ENCODE measurements around the gene SERPINB2.

SERPINB2 gene

GRCh38 chr18:63887424-63887823, at the start of gene SERPINB2:
TSS of gene SERPINB2 (plus strand) at chr18:63887705. CDS start at chr18:63891445, 3,740 bp downstream.
- no peaks in the 10 kb centered on the region for H3K9me3 ChIP-seq (ENCODE audit: control insufficient read depth, insufficient read depth, low read depth, low read length)
- no peaks in the 10 kb centered on the region for H3K27me3 ChIP-seq (ENCODE audit: control insufficient read depth, insufficient read depth, low read length)
- H3K27ac ChIP-seq (ENCODE audit: low read depth, low read length) = no peak within 1 kb of the TSS
- no peaks in the 10 kb centered on the region for H3K36me3 ChIP-seq (ENCODE audit: control insufficient read depth, insufficient read depth, low read length)
- H3K4me3 ChIP-seq (ENCODE audit: low read depth, low read length) = no peak within 1 kb of the TSS
- no peaks in the 10 kb centered on the region for H3K4me1 ChIP-seq (ENCODE audit: control insufficient read depth, insufficient read depth, low read length)
- no peak within 1 kb of the TSS for H3K9ac ChIP-seq (ENCODE audit: low read length)

GRCh38 chr18:63843008-63843407, 44.5 kb upstream of the SERPINB2 start:
- Histone ChIP-seq H3K4me3 (ENCODE audit: low read depth, low read length) (no peak overlapping the region), H3K4me1 (ENCODE audit: control insufficient read depth, insufficient read depth, low read length) (no peaks in the 10 kb centered on the region), H3K27ac (ENCODE audit: low read depth, low read length) (no peak overlapping the region), H3K36me3 (ENCODE audit: control insufficient read depth, insufficient read depth, low read length) (no peaks in the 10 kb centered on the region), H3K9me3 (ENCODE audit: control insufficient read depth, insufficient read depth, low read depth, low read length) (no peaks in the 10 kb centered on the region), H3K9ac (ENCODE audit: low read length) (no peak overlapping the region), H3K27me3 (ENCODE audit: control insufficient read depth, insufficient read depth, low read length) (no peaks in the 10 kb centered on the region)

DNA sequence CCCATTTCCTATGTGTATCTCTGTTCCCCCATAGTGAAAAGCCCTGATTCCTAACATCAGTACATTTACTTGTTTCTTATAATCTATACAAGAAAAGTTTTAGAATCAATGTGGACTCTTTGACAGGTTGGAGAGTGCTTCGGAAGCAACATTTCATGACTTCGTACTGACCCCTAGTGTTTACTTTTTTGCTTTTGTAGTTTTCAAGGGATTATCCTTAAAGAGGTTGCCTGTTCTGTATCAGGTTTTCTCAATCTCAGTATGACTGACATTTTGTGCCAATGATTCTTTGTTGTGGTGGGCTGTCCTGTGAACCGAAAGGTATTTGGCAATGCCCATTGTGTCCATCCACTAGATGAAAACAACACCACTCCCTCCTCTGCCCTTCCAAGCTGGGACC, 43.3 kb upstream of the SERPINB2 start:
- no peaks in the 10 kb centered on the region for H3K4me1 ChIP-seq (ENCODE audit: control insufficient read depth, insufficient read depth, low read length)
- H3K27me3 ChIP-seq (ENCODE audit: control insufficient read depth, insufficient read depth, low read length) = no peaks in the 10 kb centered on the region
- no peaks in the 10 kb centered on the region for H3K36me3 ChIP-seq (ENCODE audit: control insufficient read depth, insufficient read depth, low read length)
- no peaks in the 10 kb centered on the region for H3K9me3 ChIP-seq (ENCODE audit: control insufficient read depth, insufficient read depth, low read depth, low read length)
- no peak overlapping the region for H3K4me3 ChIP-seq (ENCODE audit: low read depth, low read length)
- no peak overlapping the region for H3K27ac ChIP-seq (ENCODE audit: low read depth, low read length)
- no peak overlapping the region for H3K9ac ChIP-seq (ENCODE audit: low read length)

DNA sequence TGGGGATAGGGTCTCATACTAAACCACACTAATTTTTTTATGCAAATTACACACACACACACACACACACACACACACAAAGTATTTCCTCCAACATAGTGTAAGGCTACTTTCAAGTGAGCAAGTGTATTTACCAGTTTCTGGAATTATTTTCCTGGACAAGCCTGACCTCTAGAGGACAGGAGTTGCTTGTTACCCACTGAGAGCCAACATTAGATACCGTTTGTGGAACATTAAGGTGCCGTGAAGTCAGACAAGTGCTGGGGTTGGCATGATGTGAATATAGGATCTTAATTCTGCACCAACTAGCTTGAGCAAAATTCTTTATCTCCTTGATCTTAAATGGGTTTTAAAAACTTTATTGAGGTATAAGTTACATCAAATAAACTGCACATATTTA, 39.3 kb upstream of the SERPINB2 start:
- H3K9ac ChIP-seq (ENCODE audit: low read length) = no peak overlapping the region
- H3K27ac ChIP-seq (ENCODE audit: low read depth, low read length) = no peak overlapping the region
- H3K4me1 ChIP-seq (ENCODE audit: control insufficient read depth, insufficient read depth, low read length) = no peaks in the 10 kb centered on the region
- H3K9me3 ChIP-seq (ENCODE audit: control insufficient read depth, insufficient read depth, low read depth, low read length) = no peaks in the 10 kb centered on the region
- no peaks in the 10 kb centered on the region for H3K36me3 ChIP-seq (ENCODE audit: control insufficient read depth, insufficient read depth, low read length)
- H3K27me3 ChIP-seq (ENCODE audit: control insufficient read depth, insufficient read depth, low read length) = no peaks in the 10 kb centered on the region
- no peak overlapping the region for H3K4me3 ChIP-seq (ENCODE audit: low read depth, low read length)

- H3K27ac ChIP-seq (ENCODE audit: low read depth, low read length) = no peak overlapping the region
- H3K9me3 ChIP-seq (ENCODE audit: control insufficient read depth, insufficient read depth, low read depth, low read length) = no peaks in the 10 kb centered on the region
- H3K4me3 ChIP-seq (ENCODE audit: low read depth, low read length) = no peak overlapping the region
- no peaks in the 10 kb centered on the region for H3K36me3 ChIP-seq (ENCODE audit: control insufficient read depth, insufficient read depth, low read length)
- H3K27me3 ChIP-seq (ENCODE audit: control insufficient read depth, insufficient read depth, low read length) = no peaks in the 10 kb centered on the region
- H3K9ac ChIP-seq (ENCODE audit: low read length) = no peak overlapping the region
- no peaks in the 10 kb centered on the region for H3K4me1 ChIP-seq (ENCODE audit: control insufficient read depth, insufficient read depth, low read length)
Observed at GRCh38 chr18:63850020-63850419, 37.5 kb upstream of the SERPINB2 start.

DNA sequence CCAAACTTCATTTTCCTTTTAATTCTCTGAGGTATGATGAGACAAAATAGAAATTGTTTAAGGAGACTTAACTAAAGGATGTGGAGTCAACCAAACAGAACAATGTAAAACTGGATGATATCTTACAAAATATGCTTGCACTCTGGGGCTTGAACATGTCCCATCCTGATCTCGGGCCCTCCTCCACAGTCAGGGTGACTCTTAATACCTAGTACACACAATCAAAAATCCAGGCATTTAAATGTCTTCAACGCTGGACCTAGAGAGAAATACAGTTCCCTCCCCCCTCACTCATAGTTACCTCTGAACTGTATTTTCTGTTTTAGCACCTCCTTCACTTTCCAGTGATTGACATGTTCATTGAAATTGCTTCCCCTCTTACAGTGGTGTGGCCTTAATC, 36.9 kb upstream of the SERPINB2 start:
- Histone ChIP-seq H3K27ac (ENCODE audit: low read depth, low read length) (no peak overlapping the region), H3K36me3 (ENCODE audit: control insufficient read depth, insufficient read depth, low read length) (no peaks in the 10 kb centered on the region)

DNA sequence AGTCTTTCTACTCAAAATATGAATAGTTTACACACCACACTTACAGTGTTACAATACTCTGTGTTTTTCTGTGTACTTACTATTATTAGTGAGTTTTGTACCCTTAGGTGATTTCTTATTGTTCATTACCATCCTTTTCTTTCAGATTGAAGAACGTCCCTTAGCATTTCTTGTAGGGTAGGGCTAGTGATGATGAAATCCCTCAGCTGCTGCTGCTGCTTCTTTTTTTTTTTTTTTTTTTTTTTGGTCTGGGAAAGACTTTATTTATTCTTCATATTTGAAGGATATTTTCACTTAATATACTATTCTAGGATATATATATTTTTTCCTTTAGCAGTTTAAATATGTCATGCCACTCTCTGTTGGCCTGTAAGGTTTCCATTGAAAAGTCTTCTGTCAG, 29.0 kb upstream of the SERPINB2 start:
- Histone ChIP-seq H3K9ac (ENCODE audit: low read length) (no peak overlapping the region), H3K36me3 (ENCODE audit: control insufficient read depth, insufficient read depth, low read length) (no peaks in the 10 kb centered on the region), H3K4me1 (ENCODE audit: control insufficient read depth, insufficient read depth, low read length) (no peaks in the 10 kb centered on the region), H3K9me3 (ENCODE audit: control insufficient read depth, insufficient read depth, low read depth, low read length) (no peaks in the 10 kb centered on the region), H3K4me3 (ENCODE audit: low read depth, low read length) (no peak overlapping the region), H3K27ac (ENCODE audit: low read depth, low read length) (no peak overlapping the region), H3K27me3 (ENCODE audit: control insufficient read depth, insufficient read depth, low read length) (no peaks in the 10 kb centered on the region)

More for the DNA sequence above, 36.9 kb upstream of the SERPINB2 start:
- Histone ChIP-seq H3K4me1 (ENCODE audit: control insufficient read depth, insufficient read depth, low read length) (no peaks in the 10 kb centered on the region), H3K4me3 (ENCODE audit: low read depth, low read length) (no peak overlapping the region), H3K27me3 (ENCODE audit: control insufficient read depth, insufficient read depth, low read length) (no peaks in the 10 kb centered on the region), H3K9me3 (ENCODE audit: control insufficient read depth, insufficient read depth, low read depth, low read length) (no peaks in the 10 kb centered on the region), H3K9ac (ENCODE audit: low read length) (no peak overlapping the region)

DNA sequence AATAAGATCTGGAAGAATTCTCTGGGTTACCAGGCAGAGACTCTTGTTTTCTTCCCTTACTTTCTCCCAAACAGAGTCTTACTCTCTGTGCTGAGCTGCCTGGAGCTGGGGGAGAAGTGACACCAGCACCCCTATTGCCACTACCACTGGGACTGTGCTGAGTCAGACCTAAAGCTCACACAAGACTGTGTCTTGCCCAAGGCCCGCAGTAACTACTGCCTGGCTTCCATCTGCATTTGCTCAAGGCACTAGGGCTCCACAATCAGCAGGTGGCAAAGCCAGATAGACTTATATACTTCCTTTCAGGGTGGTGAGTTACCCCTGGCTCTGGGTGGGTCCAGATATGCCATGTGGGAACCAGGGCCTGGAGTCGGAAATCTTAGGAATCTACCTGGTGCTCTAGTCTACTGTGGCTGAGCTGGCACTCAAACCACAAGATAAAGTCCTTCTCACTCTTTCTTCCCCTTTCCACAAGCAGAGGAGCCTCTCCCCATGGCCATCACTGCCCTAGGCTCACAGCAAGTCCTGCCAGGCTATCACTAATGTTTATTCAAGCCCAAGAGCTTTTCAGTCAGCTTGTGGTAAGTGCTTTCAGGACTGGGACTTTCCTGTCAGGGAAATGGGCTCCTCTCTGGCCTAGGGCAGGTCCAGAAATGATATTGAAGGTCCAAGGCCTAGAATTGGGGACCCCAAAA, 27.6 kb upstream of the SERPINB2 start:
- Histone ChIP-seq H3K9me3 (ENCODE audit: control insufficient read depth, insufficient read depth, low read depth, low read length) (no peaks in the 10 kb centered on the region), H3K4me1 (ENCODE audit: control insufficient read depth, insufficient read depth, low read length) (no peaks in the 10 kb centered on the region), H3K27me3 (ENCODE audit: control insufficient read depth, insufficient read depth, low read length) (no peaks in the 10 kb centered on the region), H3K36me3 (ENCODE audit: control insufficient read depth, insufficient read depth, low read length) (no peaks in the 10 kb centered on the region), H3K27ac (ENCODE audit: low read depth, low read length) (no peak overlapping the region), H3K4me3 (ENCODE audit: low read depth, low read length) (no peak overlapping the region), H3K9ac (ENCODE audit: low read length) (no peak overlapping the region)

- H3K27me3 ChIP-seq (ENCODE audit: control insufficient read depth, insufficient read depth, low read length) = no peaks in the 10 kb centered on the region
- no peaks in the 10 kb centered on the region for H3K9me3 ChIP-seq (ENCODE audit: control insufficient read depth, insufficient read depth, low read depth, low read length)
- no peak overlapping the region for H3K9ac ChIP-seq (ENCODE audit: low read length)
Observed at GRCh38 chr18:63860531-63860930, 27.0 kb upstream of the SERPINB2 start.

DNA sequence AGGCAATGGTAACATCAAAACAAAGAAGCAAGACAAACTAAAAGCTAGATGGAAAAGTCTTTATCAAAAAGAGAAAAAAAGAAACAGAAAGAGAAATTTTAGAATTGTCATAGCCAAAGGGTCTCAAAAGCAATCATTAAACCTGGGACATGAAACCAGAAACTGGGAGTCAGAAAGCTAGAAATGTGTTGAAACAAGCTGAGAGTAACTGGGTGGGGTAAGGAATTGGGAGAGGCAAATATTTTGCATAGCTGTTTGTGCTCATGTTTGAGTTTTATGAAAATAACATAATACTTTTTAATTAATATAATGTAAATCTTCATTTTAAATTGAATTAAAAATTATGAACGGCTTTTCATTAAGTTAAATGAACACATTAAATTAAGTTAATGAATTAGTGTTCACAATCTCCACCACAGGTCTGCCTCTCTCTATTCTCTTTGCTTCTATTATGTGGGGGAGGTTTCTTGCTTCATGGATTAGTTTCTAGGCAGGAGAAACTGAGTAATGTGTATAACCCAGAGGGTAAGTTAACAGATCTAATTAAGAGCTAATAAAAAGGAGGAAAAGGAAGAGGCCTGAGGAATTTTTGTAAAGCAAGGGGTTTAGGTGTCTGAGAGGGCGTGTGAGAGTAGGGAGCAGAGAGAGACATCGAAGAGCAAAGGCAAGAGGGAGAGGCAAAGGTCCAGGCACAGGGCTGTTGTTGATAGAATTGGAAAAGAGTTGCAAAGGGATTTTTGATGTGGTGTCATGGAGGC, 20.0 kb upstream of the SERPINB2 start:
- H3K27me3 ChIP-seq (ENCODE audit: control insufficient read depth, insufficient read depth, low read length) = no peaks in the 10 kb centered on the region
- no peak overlapping the region for H3K9ac ChIP-seq (ENCODE audit: low read length)
- no peak overlapping the region for H3K27ac ChIP-seq (ENCODE audit: low read depth, low read length)
- H3K36me3 ChIP-seq (ENCODE audit: control insufficient read depth, insufficient read depth, low read length) = no peaks in the 10 kb centered on the region
- no peaks in the 10 kb centered on the region for H3K9me3 ChIP-seq (ENCODE audit: control insufficient read depth, insufficient read depth, low read depth, low read length)
- no peak overlapping the region for H3K4me3 ChIP-seq (ENCODE audit: low read depth, low read length)
- H3K4me1 ChIP-seq (ENCODE audit: control insufficient read depth, insufficient read depth, low read length) = no peaks in the 10 kb centered on the region

More at GRCh38 chr18:63860531-63860930, 27.0 kb upstream of the SERPINB2 start:
- H3K4me3 ChIP-seq (ENCODE audit: low read depth, low read length) = no peak overlapping the region
- no peaks in the 10 kb centered on the region for H3K36me3 ChIP-seq (ENCODE audit: control insufficient read depth, insufficient read depth, low read length)
- no peaks in the 10 kb centered on the region for H3K4me1 ChIP-seq (ENCODE audit: control insufficient read depth, insufficient read depth, low read length)
- H3K27ac ChIP-seq (ENCODE audit: low read depth, low read length) = no peak overlapping the region

- Histone ChIP-seq H3K9me3 (ENCODE audit: control insufficient read depth, insufficient read depth, low read depth, low read length) (no peaks in the 10 kb centered on the region), H3K4me1 (ENCODE audit: control insufficient read depth, insufficient read depth, low read length) (no peaks in the 10 kb centered on the region), H3K27me3 (ENCODE audit: control insufficient read depth, insufficient read depth, low read length) (no peaks in the 10 kb centered on the region), H3K4me3 (ENCODE audit: low read depth, low read length) (no peak overlapping the region), H3K9ac (ENCODE audit: low read length) (no peak overlapping the region), H3K36me3 (ENCODE audit: control insufficient read depth, insufficient read depth, low read length) (no peaks in the 10 kb centered on the region), H3K27ac (ENCODE audit: low read depth, low read length) (no peak overlapping the region)
Observed at GRCh38 chr18:63868546-63868945, 19.0 kb upstream of the SERPINB2 start.

All from HUES6 (cell line).